Activated naive CD4-positive, alpha-beta T cell treated with anti-CD3 and anti-CD28 coated beads, Interleukin-2, amount 10 ng/mL, durations not matched to agents 7 days and 5 days (primary cell): ENCODE data around the gene EIF3K.
A peak's percentile ranks its signal among the peaks of the same experiment; 100 is the strongest.

Experiments
- CTCF ChIA-PET: fragments of 350-600 bp; sonication (Branson Sonifier 250); formaldehyde crosslinking; loops from one replicate; lab custom pipeline; 2021; ENCODE audit warnings: antibody characterized with exemption; lab: Charles Lee
- DNase-seq: peaks from one replicate; pipeline ENCODE4 v3.0.0-alpha.2; 2020
- H3K27ac Mint-ChIP-seq: one replicate; pipeline ENCODE4 v1.8.0; 2021; ENCODE audit warnings: mild to moderate bottlenecking, moderate library complexity, mixed read lengths
- H3K27me3 Mint-ChIP-seq: one replicate; pipeline ENCODE4 v1.8.0; 2021; ENCODE audit warnings: mild to moderate bottlenecking, mixed read lengths
- H3K36me3 Mint-ChIP-seq: one replicate; pipeline ENCODE4 v1.8.0; 2021; ENCODE audit warnings: mixed read lengths
- H3K4me1 Mint-ChIP-seq: one replicate; pipeline ENCODE4 v1.8.0; 2021; ENCODE audit warnings: mixed read lengths
- H3K4me3 Mint-ChIP-seq: one replicate; pipeline ENCODE4 v1.8.0; 2021; ENCODE audit warnings: mild to moderate bottlenecking, moderate library complexity, mixed read lengths
- H3K9me3 Mint-ChIP-seq: one replicate; pipeline ENCODE4 v1.8.0; 2021; ENCODE audit warnings: mixed read lengths

Gene EIF3K

DNA sequence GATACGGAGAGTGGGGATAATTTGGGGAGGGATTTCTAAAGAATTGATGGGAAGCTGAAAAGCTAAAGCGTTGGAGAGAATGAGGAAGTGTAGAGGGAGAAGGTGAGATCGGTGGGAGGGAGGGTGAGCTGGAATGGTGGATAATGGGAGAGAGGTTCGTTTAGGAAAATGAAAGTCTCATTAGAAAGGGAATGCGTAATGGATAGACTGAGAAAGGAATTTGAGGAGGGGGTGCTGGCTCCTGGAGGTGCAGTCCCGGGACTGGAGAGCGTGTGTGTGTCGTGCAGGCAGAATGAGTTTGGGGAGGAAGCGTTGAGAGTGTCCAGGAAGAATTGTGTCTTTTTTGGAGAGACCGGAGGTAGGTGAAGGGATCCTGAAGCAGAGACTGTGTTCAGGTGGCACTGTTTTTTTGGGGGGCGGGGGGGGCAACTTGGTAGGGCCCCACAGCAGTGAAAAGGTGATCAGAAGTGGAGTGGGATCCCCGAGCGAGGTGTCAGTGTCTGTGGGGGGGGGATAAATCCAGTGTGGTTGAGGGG is 29.8 kb downstream of the EIF3K start:
- DNase-seq = no peak
- no peaks in the 10 kb centered on the region for H3K9me3 Mint-ChIP-seq
- CTCF ChIA-PET = no interaction called here
- peak overlapping the region; percentile 64 for H3K27ac Mint-ChIP-seq
- H3K27me3 Mint-ChIP-seq = peaks cover 5% of the 10 kb centered on the region
- H3K4me3 Mint-ChIP-seq = peak overlapping the region; percentile 83
- H3K4me1 Mint-ChIP-seq = peaks cover 62% of the 10 kb centered on the region
- peaks cover 28% of the 10 kb centered on the region for H3K36me3 Mint-ChIP-seq

DNA sequence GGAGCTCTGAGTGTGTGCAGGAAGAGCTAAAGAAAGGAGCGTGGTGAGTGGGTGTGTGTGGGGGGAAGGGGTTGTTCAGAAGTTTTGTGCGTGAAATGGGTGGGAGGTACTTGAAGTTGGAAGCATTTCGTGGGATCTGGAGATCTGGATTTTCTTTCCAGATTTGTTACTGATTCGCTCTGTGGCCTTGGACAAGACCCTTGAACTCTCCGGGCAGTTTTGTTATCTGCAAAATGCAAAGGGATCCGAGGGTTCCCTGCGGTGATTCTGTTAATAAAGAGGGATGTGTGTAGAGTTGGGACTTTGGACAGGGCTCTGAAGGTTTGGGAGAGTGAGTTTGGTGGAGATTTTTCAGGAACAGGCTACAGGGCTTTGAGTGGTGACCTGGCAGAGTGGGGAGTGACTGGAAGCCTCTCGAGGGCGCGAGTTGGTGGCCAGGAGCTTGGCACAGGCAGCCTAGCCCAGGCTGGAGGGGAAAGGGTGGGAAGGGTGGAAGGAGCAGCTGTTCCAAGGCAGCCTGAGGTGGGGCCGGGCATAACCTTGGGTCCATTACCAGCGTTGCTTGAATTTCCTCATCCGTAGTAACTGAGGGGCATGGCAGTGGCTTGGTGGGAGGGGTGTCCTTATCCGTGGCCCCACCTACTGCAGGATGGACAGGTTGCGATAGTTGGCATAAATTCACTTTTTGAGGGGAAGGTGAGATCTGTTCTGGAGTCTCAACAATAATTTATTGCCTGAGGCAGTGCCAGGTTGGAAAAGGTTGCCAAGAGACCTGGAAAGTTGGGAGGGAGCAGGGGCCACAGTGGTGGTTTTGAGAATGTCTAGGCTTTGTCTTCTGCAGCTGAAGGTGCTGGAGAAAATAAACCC is 30.6 kb downstream of the EIF3K start:
- H3K36me3 Mint-ChIP-seq = peaks cover 34% of the 10 kb centered on the region
- peak overlapping the region; percentile 83 for H3K4me3 Mint-ChIP-seq
- H3K27ac Mint-ChIP-seq = peak overlapping the region; percentile 33
- peaks cover 5% of the 10 kb centered on the region for H3K27me3 Mint-ChIP-seq
- no peaks in the 10 kb centered on the region for H3K9me3 Mint-ChIP-seq
- CTCF ChIA-PET = no interaction called here
- DNase-seq = no peak
- H3K4me1 Mint-ChIP-seq = peaks cover 69% of the 10 kb centered on the region

DNA sequence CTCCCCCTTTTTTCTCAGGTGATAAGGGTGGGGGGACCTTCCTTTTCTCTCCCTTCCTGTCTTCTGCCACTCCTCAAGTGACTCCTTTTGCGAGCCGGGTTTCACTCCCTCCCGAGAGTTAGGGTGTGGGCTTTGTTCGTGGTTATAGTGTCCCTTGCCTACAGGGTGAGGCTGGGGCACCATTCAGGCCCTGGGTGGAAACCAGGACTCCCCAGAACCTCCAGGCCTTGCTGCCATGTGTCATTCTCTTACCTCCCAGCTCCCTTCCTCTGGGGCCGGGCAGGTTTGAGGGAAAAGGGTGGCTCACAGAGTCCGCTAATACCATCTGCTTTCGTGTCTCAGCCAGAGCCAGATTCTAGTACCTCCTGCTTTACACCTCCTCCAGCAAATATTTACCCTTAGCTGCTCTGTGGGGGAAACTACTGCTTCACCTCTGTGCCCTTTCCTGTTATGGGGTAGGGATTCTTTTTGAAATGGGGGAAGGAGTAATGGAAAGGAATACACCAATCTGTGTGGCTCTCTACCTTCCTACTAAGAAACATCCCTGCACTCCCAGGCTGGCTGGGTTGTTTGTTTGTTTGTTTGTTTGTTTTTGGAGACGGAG is 31.3 kb downstream of the EIF3K start:
- Mint-ChIP-seq H3K36me3 (peaks cover 35% of the 10 kb centered on the region), H3K27me3 (peaks cover 5% of the 10 kb centered on the region), H3K9me3 (no peaks in the 10 kb centered on the region), H3K4me3 (peak overlapping the region; percentile 83), H3K4me1 (peaks cover 73% of the 10 kb centered on the region), H3K27ac (peak overlapping the region; percentile 73)
- peak; percentile 37 for DNase-seq
- CTCF ChIA-PET = no interaction called here

DNA sequence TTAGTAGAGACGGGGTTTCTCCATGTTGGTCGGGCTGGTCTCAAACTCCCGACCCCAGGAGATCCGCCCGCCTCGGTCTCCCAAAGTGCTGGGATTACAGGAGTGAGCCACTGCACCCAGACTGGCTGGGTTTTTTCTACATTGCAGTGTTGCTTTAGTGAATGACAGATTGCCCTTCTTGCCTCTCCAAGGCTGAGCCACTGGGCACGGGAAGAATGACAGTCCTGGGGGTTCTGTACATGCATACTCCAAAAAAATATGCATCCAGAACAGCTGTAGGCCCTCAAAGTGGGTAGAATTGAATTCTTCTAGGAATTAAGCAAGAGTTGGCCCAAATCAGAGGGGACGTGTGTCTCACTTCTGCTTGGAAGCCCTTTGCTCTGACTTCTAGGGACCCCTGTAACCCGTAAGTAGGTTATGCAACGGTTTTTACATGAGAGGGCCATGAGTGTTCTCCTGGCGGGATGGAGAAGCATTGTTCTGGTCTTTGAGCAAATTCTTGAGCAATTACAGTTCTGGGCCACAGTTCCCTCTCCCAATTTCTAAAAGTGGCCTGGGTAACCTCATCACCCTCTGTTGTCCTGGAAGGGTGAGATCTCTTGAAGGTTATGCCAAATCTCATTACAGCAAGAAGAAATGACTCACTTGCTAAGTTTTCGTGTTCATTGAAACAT is 32.1 kb downstream of the EIF3K start:
- CTCF ChIA-PET = no interaction called here
- no peak for DNase-seq
- no peak overlapping the region for H3K27ac Mint-ChIP-seq

DNA sequence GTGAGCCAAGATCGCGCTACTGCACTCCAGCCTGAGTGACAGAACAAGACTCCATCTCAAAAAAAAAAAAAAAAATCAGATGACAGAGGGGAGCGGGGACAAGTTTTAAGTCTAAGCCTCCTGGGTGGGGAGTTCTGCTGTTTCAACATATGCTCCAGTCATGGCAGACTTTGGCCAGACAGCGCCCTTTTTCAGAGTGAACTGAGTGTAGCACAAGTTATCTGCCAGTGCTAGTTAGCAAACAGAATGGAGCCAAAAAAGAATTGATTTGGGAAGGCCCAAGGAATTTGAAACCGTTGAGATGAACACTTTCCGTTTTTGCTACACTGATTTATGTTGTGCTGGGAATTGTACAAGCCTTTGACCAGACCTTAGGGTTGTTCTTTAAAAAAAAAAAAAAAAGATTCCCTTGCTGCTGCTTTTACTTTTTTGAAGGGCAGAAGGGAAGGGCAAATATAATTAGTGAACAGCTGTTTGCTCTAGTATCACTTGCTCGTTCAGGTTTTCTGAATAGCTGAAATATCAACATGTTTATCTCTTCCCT is 34.1 kb downstream of the EIF3K start:
- peaks cover 98% of the 10 kb centered on the region for H3K4me1 Mint-ChIP-seq
- no peak for DNase-seq
- H3K36me3 Mint-ChIP-seq = peaks cover 43% of the 10 kb centered on the region
- no peaks in the 10 kb centered on the region for H3K9me3 Mint-ChIP-seq
- H3K27ac Mint-ChIP-seq = no peak overlapping the region
- peaks cover 5% of the 10 kb centered on the region for H3K27me3 Mint-ChIP-seq
- CTCF ChIA-PET = interaction anchor here (0.6 to 0.8 kb wide), 4 partner anchors 14 to 1865 kb away, joined by 3 to 5 read pairs (median 3); no protein-coding TSS in a partner anchor
- H3K4me3 Mint-ChIP-seq = no peak overlapping the region

More for the DNA sequence above, 32.1 kb downstream of the EIF3K start:
- H3K36me3 Mint-ChIP-seq = peaks cover 36% of the 10 kb centered on the region
- H3K4me1 Mint-ChIP-seq = peaks cover 80% of the 10 kb centered on the region
- H3K9me3 Mint-ChIP-seq = no peaks in the 10 kb centered on the region
- no peak overlapping the region for H3K4me3 Mint-ChIP-seq
- peaks cover 5% of the 10 kb centered on the region for H3K27me3 Mint-ChIP-seq

DNA sequence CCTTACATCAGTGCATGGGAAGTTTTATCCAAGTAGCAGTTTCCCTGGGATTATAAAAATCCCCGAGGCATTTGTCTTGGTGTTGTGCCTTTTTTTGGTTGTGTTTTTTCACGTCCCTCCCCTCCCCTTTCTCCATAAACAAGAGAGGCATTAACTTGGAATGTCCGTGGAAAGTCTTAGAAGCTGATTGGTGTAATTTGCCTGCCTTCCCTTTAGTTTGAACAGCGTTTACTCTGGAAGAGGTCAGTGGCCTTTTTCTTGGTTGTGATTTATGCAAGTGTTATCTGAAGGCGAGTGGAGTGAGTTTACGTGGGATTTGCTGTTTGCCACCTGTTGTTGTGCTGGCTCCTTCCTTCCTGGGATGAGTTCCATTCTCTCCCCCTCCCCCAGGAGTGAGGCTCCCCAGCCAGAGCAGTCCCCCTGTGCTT is 35.7 kb downstream of the EIF3K start:
- Mint-ChIP-seq H3K4me3 (no peak overlapping the region), H3K9me3 (no peaks in the 10 kb centered on the region), H3K27ac (peak overlapping the region; percentile 81), H3K4me1 (peaks cover 99% of the 10 kb centered on the region), H3K27me3 (peaks cover 5% of the 10 kb centered on the region), H3K36me3 (peaks cover 43% of the 10 kb centered on the region)
- DNase-seq = no peak
- CTCF ChIA-PET = no interaction called here

DNA sequence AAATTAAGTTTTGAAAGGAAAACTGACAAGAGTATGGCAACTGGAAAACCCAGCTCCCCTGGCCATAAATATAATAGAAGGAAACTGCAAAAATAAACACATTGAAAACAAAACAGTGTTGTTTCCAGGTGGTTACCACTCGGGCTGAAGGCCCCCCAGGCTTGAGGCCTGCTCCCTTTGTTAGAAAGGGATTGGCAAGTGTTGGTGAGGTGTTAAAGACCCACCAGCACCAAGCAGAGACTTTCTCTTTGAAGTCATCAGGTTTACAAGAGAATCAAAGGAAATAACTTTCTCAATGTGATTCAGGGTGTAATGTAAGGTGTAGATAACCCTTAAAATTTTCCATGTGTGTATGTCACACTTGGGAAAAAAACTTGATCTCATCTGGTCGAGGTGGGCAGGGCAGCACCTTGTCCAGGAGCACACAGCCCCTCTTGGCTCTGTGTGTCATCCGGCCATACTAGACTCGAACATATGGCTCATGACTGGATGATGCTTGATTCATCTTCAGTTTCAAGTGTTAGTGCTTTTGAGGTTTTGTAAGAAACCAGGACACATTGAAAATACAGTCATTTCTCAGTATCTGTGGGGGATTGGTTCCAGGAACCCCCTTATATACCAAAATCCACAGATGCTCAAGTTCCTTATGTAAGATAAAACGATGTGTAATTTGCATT is 36.3 kb downstream of the EIF3K start:
- Mint-ChIP-seq H3K27ac (peak overlapping the region; percentile 81), H3K4me3 (peak overlapping the region; percentile 58), H3K27me3 (peaks cover 5% of the 10 kb centered on the region), H3K36me3 (peaks cover 41% of the 10 kb centered on the region), H3K9me3 (no peaks in the 10 kb centered on the region), H3K4me1 (peaks cover 98% of the 10 kb centered on the region)
- CTCF ChIA-PET = no interaction called here
- DNase-seq = peak; percentile 57

DNA sequence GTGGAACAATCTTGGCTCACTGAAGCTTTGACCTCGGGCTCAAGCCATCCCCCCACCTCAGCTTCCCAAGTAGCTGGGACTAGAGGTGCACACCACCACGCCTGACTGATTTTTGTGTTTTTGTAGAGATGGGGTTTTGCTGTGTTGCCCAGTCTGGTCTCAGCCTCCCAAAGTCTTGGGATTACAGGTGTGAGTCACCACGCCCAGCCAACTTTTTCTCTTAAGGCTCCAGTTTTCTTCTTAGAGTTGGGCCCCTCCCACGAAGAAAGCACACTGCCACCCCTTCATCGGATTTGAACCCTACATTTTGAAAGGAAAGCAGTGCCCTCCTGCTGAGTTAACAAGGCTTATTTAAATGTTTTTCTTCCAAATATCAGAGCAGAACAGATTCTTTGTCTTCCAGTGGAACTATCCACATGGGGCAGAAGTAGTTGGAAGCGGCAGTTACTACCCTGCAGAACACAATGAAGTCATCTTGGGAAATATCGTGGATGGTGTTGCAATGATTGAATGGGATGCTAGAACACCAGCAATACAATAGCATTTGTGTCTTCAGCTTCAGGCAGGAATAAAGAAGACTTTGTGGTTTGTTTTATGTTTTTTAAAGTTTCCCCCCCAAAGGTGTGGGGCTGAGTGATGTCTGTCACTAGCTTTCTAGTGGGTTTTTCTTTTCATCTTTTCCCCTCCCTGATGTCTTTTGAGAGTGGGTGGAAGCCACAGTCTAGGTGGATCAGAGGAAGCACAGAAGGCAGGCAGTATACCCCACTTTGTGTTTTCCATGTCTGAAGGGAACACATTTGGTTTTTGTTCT is 37.4 kb downstream of the EIF3K start:
- peaks cover 5% of the 10 kb centered on the region for H3K27me3 Mint-ChIP-seq
- H3K4me1 Mint-ChIP-seq = peaks cover 91% of the 10 kb centered on the region
- CTCF ChIA-PET = interaction anchor here (1.4 to 1.5 kb wide), 2 partner anchors 10 to 21 kb away, joined by 3 to 4 read pairs; no protein-coding TSS in a partner anchor
- H3K27ac Mint-ChIP-seq = peak overlapping the region; percentile 81
- peaks cover 47% of the 10 kb centered on the region for H3K36me3 Mint-ChIP-seq
- DNase-seq = peak; percentile 60
- H3K9me3 Mint-ChIP-seq = no peaks in the 10 kb centered on the region
- peak overlapping the region; percentile 50 for H3K4me3 Mint-ChIP-seq

DNA sequence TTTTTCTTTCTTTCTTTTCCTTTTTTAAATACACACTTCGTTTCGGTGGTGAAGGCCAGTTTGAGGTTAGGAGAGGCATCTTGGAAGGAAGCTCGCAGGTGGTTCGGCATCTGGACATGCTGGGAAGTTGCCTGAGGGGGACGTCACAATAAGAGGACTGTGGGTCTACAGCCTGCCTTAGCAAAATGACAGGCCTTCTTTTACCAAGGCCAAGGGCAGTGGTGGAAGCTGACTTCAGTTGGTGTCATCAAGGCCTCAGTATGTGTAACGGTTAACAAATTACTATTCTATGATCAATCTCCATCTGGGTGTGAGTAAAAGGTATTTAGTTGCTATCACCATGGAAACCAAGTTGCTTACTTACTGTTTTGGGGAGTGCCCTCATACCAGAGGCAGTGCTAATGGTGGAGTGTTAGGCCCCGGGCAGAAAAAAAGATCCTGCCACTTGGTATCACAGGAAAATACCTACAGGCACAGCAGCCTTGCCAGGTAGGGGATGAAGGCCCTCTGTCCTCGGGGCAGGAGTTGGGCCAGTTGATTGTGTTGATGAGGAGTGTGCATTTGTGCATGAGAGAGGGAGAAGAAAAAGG is 38.7 kb downstream of the EIF3K start:
- H3K9me3 Mint-ChIP-seq = no peaks in the 10 kb centered on the region
- no peak for DNase-seq
- peak overlapping the region; percentile 73 for H3K27ac Mint-ChIP-seq
- peaks cover 87% of the 10 kb centered on the region for H3K4me1 Mint-ChIP-seq
- H3K36me3 Mint-ChIP-seq = peaks cover 40% of the 10 kb centered on the region
- H3K27me3 Mint-ChIP-seq = no peaks in the 10 kb centered on the region
- CTCF ChIA-PET = interaction anchor here (1.4 to 1.5 kb wide), 2 partner anchors 9 to 20 kb away, joined by 3 to 4 read pairs; no protein-coding TSS in a partner anchor
- peak overlapping the region; percentile 40 for H3K4me3 Mint-ChIP-seq

DNA sequence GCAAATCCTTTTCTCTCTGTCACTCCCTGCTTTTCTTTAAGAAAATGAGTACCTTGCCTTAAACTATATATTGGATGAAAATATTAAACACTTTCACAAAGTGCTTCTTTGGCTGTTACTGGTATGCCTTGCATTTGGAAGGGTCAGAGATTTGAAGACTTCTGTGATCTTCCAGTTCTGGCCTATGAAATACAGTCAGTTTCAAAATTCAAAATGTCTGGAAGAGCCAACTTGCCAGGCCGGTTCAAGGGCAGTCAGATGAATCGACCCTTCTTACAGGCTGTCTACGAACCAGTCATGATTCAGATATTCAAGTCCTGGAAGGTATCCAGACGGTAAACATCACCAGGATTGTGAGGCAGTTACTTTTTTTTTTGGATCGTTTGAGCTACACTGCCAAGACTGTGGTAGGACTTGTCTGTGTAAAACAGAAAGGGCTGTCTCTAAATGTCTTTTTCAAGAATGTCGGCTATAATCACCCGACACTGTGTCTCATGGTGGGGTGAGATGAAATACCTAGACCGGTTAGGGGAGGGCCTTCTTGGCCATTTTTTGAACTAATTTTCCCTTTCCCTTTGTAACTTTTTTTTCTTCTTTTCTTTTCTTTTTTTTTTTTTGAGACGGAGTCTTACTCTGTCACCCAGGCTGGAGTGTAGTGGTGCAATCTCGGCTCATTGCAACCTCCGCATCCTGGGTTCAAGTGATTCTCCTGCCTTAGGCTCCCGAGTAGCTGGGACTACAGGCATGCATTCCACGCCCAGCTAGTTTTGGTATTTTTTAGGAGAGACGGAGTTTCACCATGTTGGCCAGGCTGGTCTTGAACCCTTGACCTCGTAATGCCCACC is 39.7 kb downstream of the EIF3K start:
- Mint-ChIP-seq H3K36me3 (peaks cover 38% of the 10 kb centered on the region), H3K4me3 (no peak overlapping the region), H3K4me1 (peaks cover 84% of the 10 kb centered on the region), H3K27ac (peak overlapping the region; percentile 13), H3K9me3 (no peaks in the 10 kb centered on the region), H3K27me3 (no peaks in the 10 kb centered on the region)
- CTCF ChIA-PET = interaction anchor here (0.9 kb wide), 1 partner anchor 28 kb away, joined by 3 read pairs; no protein-coding TSS in a partner anchor
- no peak for DNase-seq

DNA sequence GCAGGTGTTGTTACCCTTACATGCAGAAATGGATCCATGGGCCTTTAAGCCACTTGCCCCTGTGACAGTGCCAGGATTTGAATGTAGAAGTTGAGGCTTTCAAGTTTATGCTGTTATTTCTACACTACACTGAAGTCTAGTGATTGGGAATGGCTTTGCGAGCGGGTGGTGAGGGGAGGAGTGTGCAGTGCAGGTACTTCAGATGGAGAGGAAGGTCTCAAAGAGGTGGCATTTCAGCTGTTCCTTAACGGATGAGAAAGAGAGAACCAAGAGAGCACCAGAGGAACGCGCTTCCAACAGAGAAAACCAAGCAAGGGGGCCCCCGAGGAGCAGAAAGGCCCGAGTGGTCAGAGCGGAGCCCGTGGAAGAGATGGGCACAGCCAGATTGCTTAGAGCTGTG is 41.7 kb downstream of the EIF3K start:
- CTCF ChIA-PET = no interaction called here
- H3K4me1 Mint-ChIP-seq = peaks cover 83% of the 10 kb centered on the region

DNA sequence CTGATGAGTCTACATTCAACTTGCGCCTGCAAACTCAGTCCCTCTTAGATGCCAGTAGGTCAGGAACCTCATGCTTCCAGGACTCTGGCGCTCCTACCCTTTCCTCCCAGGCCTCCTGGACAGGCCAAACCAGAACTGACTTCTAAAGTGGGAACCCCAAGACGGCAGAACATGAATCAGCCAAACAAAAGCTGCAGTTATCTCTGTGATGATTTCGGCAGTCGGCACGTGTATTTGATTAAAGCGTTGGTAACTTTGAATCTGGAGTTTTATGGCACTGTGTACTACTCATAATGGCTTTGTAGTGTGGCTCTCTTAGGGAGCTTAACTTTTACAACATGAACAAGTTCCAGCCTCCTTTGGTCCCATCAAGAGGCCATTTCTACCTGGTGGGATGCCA is 42.1 kb downstream of the EIF3K start:
- H3K27me3 Mint-ChIP-seq = no peaks in the 10 kb centered on the region
- no peak for DNase-seq
- no peak overlapping the region for H3K27ac Mint-ChIP-seq
- peaks cover 83% of the 10 kb centered on the region for H3K4me1 Mint-ChIP-seq
- CTCF ChIA-PET = no interaction called here
- H3K4me3 Mint-ChIP-seq = no peak overlapping the region
- no peaks in the 10 kb centered on the region for H3K9me3 Mint-ChIP-seq
- peaks cover 33% of the 10 kb centered on the region for H3K36me3 Mint-ChIP-seq

More for the DNA sequence above, 41.7 kb downstream of the EIF3K start:
- Mint-ChIP-seq H3K27me3 (no peaks in the 10 kb centered on the region), H3K36me3 (peaks cover 33% of the 10 kb centered on the region), H3K4me3 (no peak overlapping the region), H3K9me3 (no peaks in the 10 kb centered on the region), H3K27ac (no peak overlapping the region)
- no peak for DNase-seq
